Trophoblast cell (in vitro differentiated cells and primary cell): ENCODE measurements around the gene KCNJ12.

Experiments
- DNase-seq, 2 donors: peaks; one replicate each; pipeline ENCODE4 v3.0.0-alpha.2; 2016
- H2AFZ ChIP-seq: 2 replicates; pipeline ENCODE4 v1.6.1; 2013; ENCODE audit warnings: low read length, moderate library complexity, mild to moderate bottlenecking; ENCODE audit not compliant: insufficient read depth, poor library complexity
- H2AK5ac ChIP-seq: 2 replicates; pipeline ENCODE4 v1.6.1; 2013; ENCODE audit warnings: mild to moderate bottlenecking, low read length
- H2BK120ac ChIP-seq: 2 replicates; pipeline ENCODE4 v1.6.1; 2013; ENCODE audit warnings: low read length, mild to moderate bottlenecking, moderate library complexity; ENCODE audit not compliant: insufficient read depth, poor library complexity
- H2BK12ac ChIP-seq: 2 replicates; pipeline ENCODE4 v1.6.1; 2013; ENCODE audit warnings: mild to moderate bottlenecking, low read length, moderate library complexity
- H2BK5ac ChIP-seq: 2 replicates; pipeline ENCODE4 v1.6.1; 2013; ENCODE audit warnings: low read length, low read depth, moderate library complexity, mild to moderate bottlenecking; ENCODE audit not compliant: poor library complexity
- H3K14ac ChIP-seq: 2 replicates; pipeline ENCODE4 v1.6.1; 2013; ENCODE audit warnings: mild to moderate bottlenecking, low read length
- H3K18ac ChIP-seq: 2 replicates; pipeline ENCODE4 v1.6.1; 2013; ENCODE audit warnings: mild to moderate bottlenecking, low read length
- H3K23ac ChIP-seq: 2 replicates; pipeline ENCODE4 v1.6.1; 2013; ENCODE audit warnings: low read length
- H3K27ac ChIP-seq: 2 replicates; pipeline ENCODE4 v1.5.1; 2013; ENCODE audit warnings: low read depth, mild to moderate bottlenecking, inconsistent platforms, low read length, moderate library complexity
- H3K27me3 ChIP-seq: 2 replicates; pipeline ENCODE4 v1.6.1; 2013; ENCODE audit warnings: inconsistent platforms, mild to moderate bottlenecking, low read length, moderate library complexity; ENCODE audit not compliant: insufficient read depth
- H3K36me3 ChIP-seq, 2 experiments: 1 replicate in 1 of 2; 2 replicates in 1 of 2; pipeline ENCODE4 v1.6.1; 2013; ENCODE audit warnings: low read length in 2 of 2, mild to moderate bottlenecking in 2 of 2, moderate library complexity in 1 of 2; ENCODE audit not compliant: insufficient read depth in 2 of 2, control insufficient read depth in 1 of 2
- H3K4ac ChIP-seq: 2 replicates; pipeline ENCODE4 v1.6.1; 2013; ENCODE audit warnings: low read depth, mild to moderate bottlenecking, low read length, moderate library complexity
- H3K4me1 ChIP-seq, 2 experiments: 1 replicate in 1 of 2; 2 replicates in 1 of 2; pipeline ENCODE4 v1.6.1; 2013; ENCODE audit warnings: low read length in 2 of 2, mild to moderate bottlenecking in 2 of 2, moderate library complexity in 1 of 2; ENCODE audit not compliant: insufficient read depth in 2 of 2, control insufficient read depth in 1 of 2
- H3K4me2 ChIP-seq: 2 replicates; pipeline ENCODE4 v1.6.1; 2013; ENCODE audit warnings: inconsistent platforms, mild to moderate bottlenecking, low read length, moderate library complexity
- H3K4me3 ChIP-seq: 2 replicates; pipeline ENCODE4 v1.5.1; 2013; ENCODE audit warnings: mild to moderate bottlenecking, low read depth, low read length, inconsistent platforms
- H3K79me1 ChIP-seq: one replicate; pipeline ENCODE4 v1.6.1; 2013; ENCODE audit warnings: low read length
- H3K79me2 ChIP-seq: 2 replicates; pipeline ENCODE4 v1.6.1; 2013; ENCODE audit warnings: low read length, mild to moderate bottlenecking; ENCODE audit not compliant: control insufficient read depth, insufficient read depth, poor library complexity
- H3K9ac ChIP-seq: 2 replicates; pipeline ENCODE4 v1.6.1; 2013; ENCODE audit warnings: mild to moderate bottlenecking, low read length
- H3K9me3 ChIP-seq: 2 replicates; pipeline ENCODE4 v1.6.1; 2013; ENCODE audit warnings: low read depth, mild to moderate bottlenecking, control low read depth, inconsistent platforms, low read length; ENCODE audit not compliant: insufficient read depth
- H4K12ac ChIP-seq: 2 replicates; pipeline ENCODE4 v1.6.1; 2013; ENCODE audit warnings: low read depth, mild to moderate bottlenecking, low read length, moderate library complexity
- H4K8ac ChIP-seq: 2 replicates; pipeline ENCODE4 v1.6.1; 2013; ENCODE audit warnings: low read depth, mild to moderate bottlenecking, low read length, moderate library complexity
- H4K91ac ChIP-seq: one replicate; pipeline ENCODE4 v1.6.1; 2013; ENCODE audit warnings: low read depth, mild to moderate bottlenecking, low read length, moderate library complexity
- WGBS: extraction: QIAGEN DNeasy Blood & Tissue Kit; methylation state at CpG from one replicate; pipeline ENCODE4 v1.1.7; 2013; ENCODE audit warnings: missing lambda C conversion rate; ENCODE audit not compliant: insufficient read length, insufficient coverage; ENCODE audit errors: extremely low coverage; 5-methylcytosine and 5-hydroxymethylcytosine counted together

Gene KCNJ12

DNA sequence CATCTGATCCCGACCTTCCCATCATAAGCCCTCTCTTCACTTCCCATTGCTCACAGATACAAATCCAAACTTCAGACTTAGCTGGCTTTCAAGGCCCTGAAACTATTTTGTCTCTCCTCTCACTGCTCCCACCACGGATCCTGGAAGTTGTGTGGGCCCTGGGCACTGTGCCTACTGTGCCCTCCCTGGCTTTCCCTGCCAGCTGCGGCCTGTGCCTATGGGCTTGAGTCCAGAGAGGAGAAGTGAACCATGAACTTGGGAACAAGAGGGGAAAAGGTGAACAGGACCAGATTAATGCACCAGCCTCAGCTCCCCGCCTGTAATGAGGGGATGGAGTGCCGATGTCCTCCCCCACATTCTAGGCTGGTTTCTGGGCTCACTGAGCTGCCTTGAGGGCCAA lies 18.9 kb upstream of the KCNJ12 start:
- Histone ChIP-seq H2BK5ac (no peak overlapping the region), H4K12ac (no peak overlapping the region), H3K9ac (no peak overlapping the region), H2AK5ac (no peak overlapping the region), H3K9me3 (no peaks in the 10 kb centered on the region), H3K23ac (no peak overlapping the region), H3K4ac (no peak overlapping the region), H3K4me1 (peaks cover 0 to 6% of the 10 kb centered on the region in 2 experiments), H3K27me3 (no peaks in the 10 kb centered on the region), H3K36me3 (no peaks in the 10 kb centered on the region), H4K91ac (no peak overlapping the region), H3K4me3 (no peak overlapping the region), H3K79me2 (no peaks in the 10 kb centered on the region), H4K8ac (no peak overlapping the region), H2BK120ac (no peak overlapping the region), H3K27ac (no peak overlapping the region), H2BK12ac (no peak overlapping the region), H2AFZ (no peak overlapping the region), H3K79me1 (no peaks in the 10 kb centered on the region), H3K18ac (no peak overlapping the region), H3K4me2 (no peak overlapping the region), H3K14ac (no peak overlapping the region)
- no peak for DNase-seq
- WGBS: no CpG with 5 or more reads among the region's 5 CpGs

DNA sequence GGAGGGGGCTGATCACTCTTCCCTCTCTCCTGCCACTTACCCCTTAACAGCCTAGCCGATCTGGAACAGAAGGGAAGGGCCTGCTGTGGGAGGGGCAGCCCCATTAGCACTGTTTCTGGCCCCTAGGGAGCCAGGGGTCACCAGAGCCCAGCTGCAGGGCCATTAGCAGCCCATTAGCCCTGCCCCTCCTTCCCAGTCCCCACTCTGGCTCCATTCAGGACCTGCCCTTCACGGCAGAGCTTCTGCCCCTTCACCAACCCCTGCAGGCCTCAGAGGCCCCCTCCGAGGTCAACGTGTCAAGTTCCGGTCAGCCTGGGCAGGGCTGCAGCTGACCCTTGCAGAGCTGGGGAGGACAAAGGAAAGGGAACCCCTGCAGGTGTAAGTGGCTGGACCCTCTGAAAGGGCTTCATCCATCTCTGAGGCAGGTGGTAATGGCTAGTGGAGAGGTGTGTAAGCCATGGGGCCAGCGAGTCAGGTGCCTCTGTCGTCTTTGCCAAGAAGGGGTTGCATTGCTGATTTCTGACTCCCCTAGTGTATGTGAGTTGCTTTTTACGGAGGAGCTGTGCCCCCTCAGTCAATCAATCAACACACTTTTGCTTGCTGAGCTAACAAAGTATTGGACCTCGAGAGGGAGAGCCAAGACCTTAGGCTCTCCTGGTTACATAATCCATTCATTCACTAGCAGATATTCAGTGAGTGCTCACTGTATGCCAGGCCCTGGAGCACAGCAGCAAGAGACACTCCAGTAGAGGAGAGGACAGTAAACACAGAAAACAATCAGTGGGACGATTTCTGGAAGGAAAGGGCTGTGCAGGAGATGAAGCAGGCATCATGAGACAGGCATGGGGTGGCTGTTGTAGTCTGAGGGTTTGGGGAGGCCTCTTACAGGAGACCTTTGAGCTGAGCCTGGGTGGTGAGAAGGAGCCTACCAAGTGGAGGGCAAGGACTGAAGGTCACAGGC lies 18.2 kb upstream of the KCNJ12 start:
- no peak overlapping the region for H2BK120ac ChIP-seq
- no peak for DNase-seq
- no peak overlapping the region for H4K8ac ChIP-seq
- H3K18ac ChIP-seq: no peak overlapping the region
- no CpG with 5 or more reads among the region's 10 CpGs for WGBS
- H3K27ac ChIP-seq: no peak overlapping the region
- no peaks in the 10 kb centered on the region for H3K79me2 ChIP-seq
- no peaks in the 10 kb centered on the region for H3K27me3 ChIP-seq
- no peak overlapping the region for H2BK5ac ChIP-seq
- H4K12ac ChIP-seq: no peak overlapping the region
- H3K23ac ChIP-seq: no peak overlapping the region
- no peak overlapping the region for H2BK12ac ChIP-seq
- no peak overlapping the region for H3K4me2 ChIP-seq
- H3K36me3 ChIP-seq: no peaks in the 10 kb centered on the region
- H3K14ac ChIP-seq: no peak overlapping the region
- no peaks in the 10 kb centered on the region for H3K9me3 ChIP-seq
- no peak overlapping the region for H3K9ac ChIP-seq
- no peak overlapping the region for H3K4ac ChIP-seq
- no peak overlapping the region for H2AK5ac ChIP-seq
- H3K4me3 ChIP-seq: no peak overlapping the region
- H3K4me1 ChIP-seq: peaks cover 0 to 6% of the 10 kb centered on the region in 2 experiments
- H4K91ac ChIP-seq: no peak overlapping the region
- no peaks in the 10 kb centered on the region for H3K79me1 ChIP-seq
- no peak overlapping the region for H2AFZ ChIP-seq

DNA sequence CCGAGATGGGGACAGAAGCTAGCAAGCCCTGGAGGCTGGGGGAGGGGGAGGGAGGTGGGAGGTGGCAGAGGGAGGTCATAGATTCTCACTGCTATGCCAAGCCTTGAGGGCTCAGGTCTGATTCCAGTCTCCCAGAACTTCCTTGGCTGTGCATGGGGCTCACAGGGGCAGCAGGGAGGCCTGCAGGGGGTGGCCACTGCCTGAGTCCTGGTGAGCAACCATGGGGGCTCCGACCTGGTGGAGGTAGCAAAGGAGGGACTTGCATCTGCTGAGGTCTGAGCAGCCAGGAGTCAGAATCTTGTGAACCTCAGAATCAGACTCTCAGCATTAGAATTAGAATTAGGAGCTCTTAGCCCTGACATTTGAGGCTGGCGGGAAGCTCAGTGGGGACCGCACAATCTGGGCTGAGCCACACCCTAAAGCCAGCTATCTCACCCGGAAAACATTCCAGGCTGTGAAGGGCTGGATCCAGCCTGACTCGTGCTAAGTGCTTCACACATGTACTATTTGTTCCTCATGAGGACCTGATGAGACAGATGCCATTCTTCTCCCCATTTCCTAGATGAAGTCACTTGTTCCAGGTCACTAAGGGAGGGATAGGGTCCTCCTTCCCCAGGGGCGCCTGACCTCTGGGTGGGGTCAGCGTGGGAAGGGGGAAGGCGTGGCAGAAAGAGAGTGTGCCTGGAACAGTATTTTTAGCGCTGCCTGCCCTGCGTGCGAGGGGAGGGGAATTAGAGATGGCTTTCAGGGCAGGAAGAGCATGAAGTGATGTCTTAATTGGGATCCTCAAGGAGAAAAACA lies 17.3 kb upstream of the KCNJ12 start:
- no CpG with 5 or more reads among the region's 12 CpGs for WGBS
- H4K91ac ChIP-seq: no peak overlapping the region

DNA sequence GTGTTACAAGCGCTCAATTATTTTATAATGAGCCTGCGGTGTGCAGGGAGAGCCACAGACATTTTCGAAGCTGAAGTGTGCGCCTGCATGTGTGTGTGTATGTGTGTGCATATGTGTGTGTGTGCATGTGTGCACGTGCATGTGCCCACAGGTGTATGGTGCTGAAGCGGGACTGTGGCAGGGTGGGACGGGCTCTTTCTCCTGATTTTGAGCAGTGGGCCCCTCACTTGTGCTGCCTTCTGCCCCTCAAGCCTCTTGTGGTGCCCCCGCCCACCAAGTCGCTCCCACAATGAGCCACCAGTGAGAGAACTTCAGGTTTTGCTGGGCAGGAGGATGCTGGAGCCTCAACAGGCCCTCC lies 16.7 kb upstream of the KCNJ12 start:
- H3K18ac ChIP-seq: no peak overlapping the region
- H3K23ac ChIP-seq: no peak overlapping the region
- WGBS: no CpG with 5 or more reads among the region's 9 CpGs
- no peaks in the 10 kb centered on the region for H3K9me3 ChIP-seq
- H3K4me1 ChIP-seq: peaks cover 0 to 6% of the 10 kb centered on the region in 2 experiments
- H2BK5ac ChIP-seq: no peak overlapping the region
- H4K12ac ChIP-seq: no peak overlapping the region
- H4K8ac ChIP-seq: no peak overlapping the region
- no peak overlapping the region for H2BK12ac ChIP-seq
- no peak overlapping the region for H3K4me3 ChIP-seq
- no peak overlapping the region for H2AFZ ChIP-seq
- H3K9ac ChIP-seq: no peak overlapping the region
- no peak overlapping the region for H3K27ac ChIP-seq
- no peak overlapping the region for H2AK5ac ChIP-seq
- H3K36me3 ChIP-seq: no peaks in the 10 kb centered on the region
- no peak overlapping the region for H3K14ac ChIP-seq
- H3K4me2 ChIP-seq: no peak overlapping the region
- H2BK120ac ChIP-seq: no peak overlapping the region
- H3K79me2 ChIP-seq: no peaks in the 10 kb centered on the region
- DNase-seq: no peak
- no peaks in the 10 kb centered on the region for H3K79me1 ChIP-seq
- H4K91ac ChIP-seq: no peak overlapping the region
- H3K4ac ChIP-seq: no peak overlapping the region
- H3K27me3 ChIP-seq: no peaks in the 10 kb centered on the region

More for the DNA sequence above, 17.3 kb upstream of the KCNJ12 start:
- no peak overlapping the region for H3K4me2 ChIP-seq
- H4K12ac ChIP-seq: no peak overlapping the region
- no peak overlapping the region for H3K4ac ChIP-seq
- H3K27me3 ChIP-seq: no peaks in the 10 kb centered on the region
- no peak overlapping the region for H3K23ac ChIP-seq
- peaks cover 0 to 6% of the 10 kb centered on the region in 2 experiments for H3K4me1 ChIP-seq
- H3K14ac ChIP-seq: no peak overlapping the region
- H3K79me1 ChIP-seq: no peaks in the 10 kb centered on the region
- H3K79me2 ChIP-seq: no peaks in the 10 kb centered on the region
- H3K36me3 ChIP-seq: no peaks in the 10 kb centered on the region
- no peak overlapping the region for H3K18ac ChIP-seq
- no peak overlapping the region for H2BK12ac ChIP-seq
- H3K9ac ChIP-seq: no peak overlapping the region
- H2AK5ac ChIP-seq: no peak overlapping the region
- no peak overlapping the region for H2BK120ac ChIP-seq
- H2AFZ ChIP-seq: no peak overlapping the region
- DNase-seq: no peak
- H2BK5ac ChIP-seq: no peak overlapping the region
- no peak overlapping the region for H4K8ac ChIP-seq
- no peak overlapping the region for H3K4me3 ChIP-seq
- no peaks in the 10 kb centered on the region for H3K9me3 ChIP-seq
- H3K27ac ChIP-seq: no peak overlapping the region
